H4 (cell line): Measurements from ENCODE around the gene DPP6. TPM values are rescaled to one million over a fixed set of nuclear protein-coding genes. Genes with fewer than 3 reads are reported as not detected.

ENCODE experiments used
- DNase-seq: peaks from one replicate; pipeline ENCODE4 v3.0.0-alpha.2; 2015; ENCODE audit warnings: low spot score
- total RNA-seq: library from RNA; depleted of rRNA; stranded (reverse); fragments of >200 nt; shearing (Covaris generic); gene quantifications from 2 replicates; pipeline ENCODE4 v1.2.3, GENCODE V29; 2014

The DPP6 gene
- total RNA-seq, 1 experiment from 2014 or later = 0.06 TPM

GRCh38 chr7:154232700-154233099, 180.5 kb downstream of the DPP6 start:
- no peak for DNase-seq

DNA sequence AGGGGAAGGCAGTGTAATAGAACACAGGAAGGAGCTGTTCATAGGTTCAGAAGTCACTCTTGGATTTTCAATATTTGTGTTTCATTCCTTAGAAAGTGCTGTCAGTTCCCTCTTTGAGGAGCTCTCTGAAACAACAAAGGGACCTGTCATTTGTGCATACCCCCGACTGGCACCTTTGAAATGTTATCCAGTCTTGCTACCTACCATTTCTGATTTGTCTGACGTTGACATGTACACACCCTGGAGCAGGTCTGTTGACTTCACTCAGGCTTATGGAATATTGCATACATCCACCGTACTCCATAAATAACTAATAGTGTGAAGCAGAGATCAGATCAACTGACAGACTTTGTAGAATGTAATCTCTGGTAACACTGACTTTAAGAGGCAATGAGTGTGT, 189.8 kb downstream of the DPP6 start:
- no peak for DNase-seq

GRCh38 chr7:154242709-154243108, 190.5 kb downstream of the DPP6 start:
- no peak for DNase-seq

DNA sequence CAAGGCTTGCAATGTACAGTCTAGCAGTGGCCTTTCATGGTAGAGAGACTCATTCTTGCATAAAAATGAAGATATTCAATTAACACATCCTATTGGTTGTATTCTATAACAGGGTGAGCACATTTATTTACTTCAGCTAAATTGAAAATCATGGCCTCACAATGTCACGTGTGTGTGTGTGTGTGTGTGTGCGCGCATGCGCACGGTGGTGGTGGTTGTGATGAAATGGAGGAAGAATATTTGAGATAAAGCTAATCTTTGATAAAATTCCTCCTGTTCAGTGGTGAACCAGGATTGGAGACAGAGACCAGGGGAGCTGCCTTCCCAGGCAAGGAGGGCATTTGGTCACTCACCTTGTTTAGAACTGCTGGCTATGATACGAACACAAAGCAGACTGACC, 199.8 kb downstream of the DPP6 start:
- DNase-seq = no peak

- no peak for DNase-seq
Observed at GRCh38 chr7:154253810-154254209, 201.6 kb downstream of the DPP6 start.

DNA sequence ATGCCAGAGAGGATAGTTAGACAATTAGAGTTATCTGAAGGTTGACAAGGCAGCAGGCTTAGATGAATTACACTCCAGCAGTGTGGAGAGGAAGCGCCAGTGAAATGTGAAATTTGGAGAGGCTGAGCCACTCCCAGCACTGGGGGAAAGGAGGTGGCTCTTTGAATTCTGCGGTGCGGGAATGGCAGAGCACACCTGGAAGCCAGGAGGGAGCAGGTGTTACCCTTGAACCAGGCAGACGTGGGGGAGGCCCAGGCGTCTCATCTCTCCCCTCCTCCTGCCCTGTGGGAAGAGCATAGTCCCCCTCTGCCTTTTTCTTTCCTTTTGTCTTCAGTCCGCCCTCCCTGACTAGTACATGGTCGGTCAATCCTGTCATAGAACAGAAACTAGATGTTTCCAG, 203.1 kb downstream of the DPP6 start:
- DNase-seq = no peak

- DNase-seq = no peak
Observed at GRCh38 chr7:154256150-154256549, 204.0 kb downstream of the DPP6 start.

DNA sequence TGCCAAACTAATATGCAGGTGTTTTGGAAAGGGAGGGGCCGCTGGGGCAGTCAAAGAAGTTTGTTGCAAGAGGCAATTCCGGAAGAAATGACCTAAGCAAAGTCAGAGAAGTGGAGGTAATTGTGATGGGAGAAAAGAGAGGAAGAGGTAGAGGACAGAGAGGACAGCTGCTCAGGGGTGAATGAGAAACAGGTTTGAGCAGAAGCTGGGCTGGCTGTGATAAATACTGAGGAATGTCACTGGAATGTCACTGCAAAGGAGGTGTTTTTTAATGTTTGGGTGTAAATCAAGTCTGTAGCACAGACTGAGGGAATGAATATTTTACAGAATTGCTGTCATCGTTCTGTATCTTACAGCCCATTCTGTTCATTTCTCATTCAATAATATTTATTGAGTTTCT, 207.2 kb downstream of the DPP6 start:
- no peak for DNase-seq

GRCh38 chr7:154287356-154287755, 235.2 kb downstream of the DPP6 start:
- no peak for DNase-seq

DNA sequence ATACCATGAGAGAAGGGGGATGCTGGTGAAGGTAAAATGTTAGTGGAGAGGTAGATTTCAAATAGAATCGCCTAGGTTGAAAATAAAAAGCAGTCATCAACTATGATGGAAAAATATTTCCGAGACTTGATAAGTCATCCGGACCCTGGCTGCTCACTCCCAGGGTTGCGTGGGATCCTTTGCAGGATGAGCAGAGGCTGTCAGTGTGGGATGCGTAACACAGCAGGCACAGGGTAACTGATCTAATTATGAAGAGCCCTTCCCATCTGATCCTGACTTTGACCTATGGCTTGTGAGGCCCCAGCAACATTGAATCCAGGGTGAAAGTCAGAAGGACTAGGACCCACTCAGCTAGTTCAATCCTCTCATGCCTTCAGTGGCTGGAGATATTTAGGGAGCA, 236.9 kb downstream of the DPP6 start:
- DNase-seq = no peak

DNA sequence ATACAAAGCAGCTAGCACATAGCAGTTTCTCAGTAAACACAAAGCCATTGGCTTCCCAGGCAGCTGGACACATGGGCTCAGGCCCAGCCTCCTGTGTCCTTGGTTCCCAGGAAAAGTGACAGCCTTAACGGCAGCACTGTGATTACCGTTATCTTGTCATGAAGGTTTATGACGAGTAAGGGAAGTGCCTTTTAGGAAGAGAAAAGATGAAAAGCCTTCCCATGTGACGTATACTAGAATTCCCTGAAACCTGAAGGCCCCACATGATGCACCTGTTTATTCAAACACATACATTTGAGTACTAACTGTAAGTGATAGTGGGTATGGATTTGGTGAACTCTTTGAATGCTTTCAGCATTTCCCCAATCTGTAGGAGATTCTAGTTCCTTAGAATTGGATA, 244.2 kb downstream of the DPP6 start:
- DNase-seq = no peak

DNA sequence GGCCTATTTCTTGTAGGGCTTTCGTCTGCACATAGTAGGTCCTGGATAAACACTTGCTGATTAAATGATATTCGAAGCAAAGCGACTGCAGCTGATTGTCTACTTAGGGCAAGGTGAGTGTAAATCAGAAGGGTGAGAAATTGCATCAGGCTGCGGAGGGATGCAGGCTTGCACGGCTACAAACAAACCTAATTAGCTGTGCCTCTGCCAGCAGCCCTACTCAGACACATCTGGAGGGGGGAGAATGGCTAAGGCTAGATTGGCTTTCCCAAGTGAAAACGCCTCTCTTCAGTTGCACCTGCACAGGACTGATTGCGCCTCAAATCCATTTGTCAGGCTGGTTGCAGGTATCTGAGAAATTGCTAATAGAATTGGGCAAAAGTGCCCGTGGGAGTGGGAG, 247.5 kb downstream of the DPP6 start:
- DNase-seq = no peak

GRCh38 chr7:154302380-154302779, 250.2 kb downstream of the DPP6 start:
- DNase-seq = no peak

DNA sequence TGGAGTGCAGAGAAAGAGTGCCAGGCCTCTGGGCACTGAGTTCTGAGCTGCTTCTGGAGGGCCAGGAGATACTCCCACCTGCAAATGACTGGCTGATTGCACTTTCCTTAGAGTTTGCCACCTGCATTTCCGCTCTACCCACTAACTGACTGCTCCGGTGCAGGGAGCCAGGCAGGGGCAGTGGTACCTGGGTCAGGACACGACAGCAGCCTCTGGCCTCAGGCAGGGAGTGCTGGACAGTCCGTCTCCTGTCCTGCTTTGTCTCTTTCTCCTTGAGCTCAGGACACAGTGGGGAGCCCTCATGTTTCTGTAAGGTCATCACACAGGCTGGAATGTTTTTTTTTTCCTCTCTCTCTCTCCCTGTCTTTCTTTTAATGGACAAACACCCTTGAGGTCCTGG, 252.0 kb downstream of the DPP6 start:
- no peak for DNase-seq

DNA sequence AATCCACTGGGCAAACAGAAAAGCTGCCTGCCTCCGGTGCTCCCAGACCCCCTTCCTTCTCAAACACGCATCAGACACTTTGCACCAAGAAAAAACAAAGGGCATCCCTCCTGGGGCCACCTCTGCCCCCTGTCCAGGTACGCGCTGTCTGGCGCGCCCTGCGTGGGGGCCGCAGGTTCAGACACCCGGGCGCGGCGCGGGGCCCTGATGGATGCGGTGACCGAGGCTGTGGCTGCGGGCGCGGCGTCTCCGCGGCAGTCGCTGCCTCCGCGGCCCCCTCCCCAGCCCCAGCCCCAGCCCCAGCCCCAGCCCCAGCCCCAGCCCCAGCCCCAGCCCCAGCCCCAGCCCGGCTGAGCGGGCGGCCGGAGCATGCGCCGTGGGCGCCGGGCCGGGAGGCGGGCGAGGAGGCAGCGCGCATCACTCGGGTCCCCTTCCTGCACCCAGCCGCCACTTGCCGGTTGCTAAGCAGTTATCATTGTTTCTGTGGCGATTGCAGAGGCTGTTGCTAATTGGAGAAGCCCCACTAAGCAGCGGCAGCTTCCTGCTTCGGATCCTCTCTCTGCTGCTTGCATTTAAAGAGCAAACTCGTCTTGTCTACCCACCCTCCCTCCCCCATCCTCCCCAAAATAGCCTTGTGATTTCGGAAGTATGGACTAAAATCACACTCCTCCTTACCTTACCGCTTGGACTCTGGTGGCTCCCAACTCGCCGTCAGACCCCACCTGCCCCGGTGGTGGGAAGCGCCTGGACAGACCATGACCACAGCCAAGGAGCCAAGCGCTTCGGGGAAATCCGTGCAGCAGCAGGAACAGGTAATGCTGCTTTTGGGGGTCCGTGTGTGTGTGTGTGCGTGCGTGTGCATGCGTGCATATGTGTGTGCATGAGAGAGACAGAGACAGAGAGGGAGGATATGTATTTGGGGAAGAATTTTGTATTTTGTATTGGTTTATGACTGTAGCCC, 252.8 kb downstream of the DPP6 start:
- DNase-seq = no peak

DNA sequence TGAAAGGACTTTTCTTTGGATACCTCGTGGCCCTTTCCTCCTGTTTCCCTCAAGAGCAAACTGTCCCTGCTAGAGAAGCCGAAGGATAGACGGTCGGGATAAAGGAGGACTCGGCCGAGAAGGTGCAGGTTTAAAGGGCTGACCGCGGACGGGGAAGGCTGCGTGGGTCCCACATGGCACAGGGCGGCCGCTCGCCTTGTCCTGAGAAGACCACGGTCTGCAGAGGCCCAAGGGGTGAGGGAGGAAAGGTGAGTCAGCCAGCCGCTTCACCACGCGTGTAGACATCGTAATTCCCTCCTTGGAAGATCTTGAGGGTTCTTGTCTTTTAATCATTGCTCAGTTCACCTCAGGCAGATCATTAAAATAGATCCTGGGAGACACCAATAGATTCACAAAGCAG, 253.8 kb downstream of the DPP6 start:
- DNase-seq = no peak

- DNase-seq = no peak
Observed at GRCh38 chr7:154308928-154309327, 256.7 kb downstream of the DPP6 start.

DNA sequence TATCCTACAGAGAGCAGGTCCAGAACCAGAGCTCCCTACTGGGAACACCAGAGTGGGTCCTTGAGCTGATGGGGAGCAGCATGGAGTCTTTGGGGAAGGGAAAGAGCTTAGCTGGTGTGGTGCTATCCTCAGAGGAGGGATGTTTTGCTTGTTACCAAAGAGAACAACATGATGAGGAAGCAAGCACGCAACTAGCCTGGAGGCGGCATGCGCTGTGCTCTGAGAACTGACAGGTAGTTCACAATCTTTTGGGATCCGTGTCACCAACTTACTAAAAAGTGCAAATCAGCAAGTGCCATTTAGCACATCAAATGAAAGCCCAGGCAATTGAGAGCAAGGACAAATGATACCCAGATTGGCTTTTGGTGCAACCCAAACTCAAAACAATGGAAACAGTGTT, 257.9 kb downstream of the DPP6 start:
- no peak for DNase-seq

DNA sequence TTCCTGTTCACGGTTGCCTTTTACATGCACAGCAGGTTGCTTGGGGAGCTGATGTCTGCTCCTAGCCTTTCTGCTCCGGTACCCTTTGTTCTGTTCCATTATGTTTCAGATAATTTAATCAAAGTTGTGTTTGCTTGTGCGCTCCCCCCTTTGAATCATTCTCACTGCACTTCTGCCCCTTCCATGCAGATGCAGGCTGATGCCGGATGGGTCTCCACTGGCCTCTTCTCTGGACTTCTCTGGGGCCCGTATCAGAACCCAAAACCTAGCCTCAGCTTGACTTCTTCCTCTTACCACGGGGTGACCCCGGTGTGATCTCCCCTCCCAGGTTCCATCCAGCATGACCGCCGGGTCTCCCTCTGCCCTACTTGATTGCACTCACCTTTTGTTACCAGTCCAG, 272.0 kb downstream of the DPP6 start:
- no peak for DNase-seq

- DNase-seq = no peak
Observed at GRCh38 chr7:154326421-154326820, 274.2 kb downstream of the DPP6 start.

- DNase-seq = no peak
Observed at GRCh38 chr7:154330318-154330717, 278.1 kb downstream of the DPP6 start.

DNA sequence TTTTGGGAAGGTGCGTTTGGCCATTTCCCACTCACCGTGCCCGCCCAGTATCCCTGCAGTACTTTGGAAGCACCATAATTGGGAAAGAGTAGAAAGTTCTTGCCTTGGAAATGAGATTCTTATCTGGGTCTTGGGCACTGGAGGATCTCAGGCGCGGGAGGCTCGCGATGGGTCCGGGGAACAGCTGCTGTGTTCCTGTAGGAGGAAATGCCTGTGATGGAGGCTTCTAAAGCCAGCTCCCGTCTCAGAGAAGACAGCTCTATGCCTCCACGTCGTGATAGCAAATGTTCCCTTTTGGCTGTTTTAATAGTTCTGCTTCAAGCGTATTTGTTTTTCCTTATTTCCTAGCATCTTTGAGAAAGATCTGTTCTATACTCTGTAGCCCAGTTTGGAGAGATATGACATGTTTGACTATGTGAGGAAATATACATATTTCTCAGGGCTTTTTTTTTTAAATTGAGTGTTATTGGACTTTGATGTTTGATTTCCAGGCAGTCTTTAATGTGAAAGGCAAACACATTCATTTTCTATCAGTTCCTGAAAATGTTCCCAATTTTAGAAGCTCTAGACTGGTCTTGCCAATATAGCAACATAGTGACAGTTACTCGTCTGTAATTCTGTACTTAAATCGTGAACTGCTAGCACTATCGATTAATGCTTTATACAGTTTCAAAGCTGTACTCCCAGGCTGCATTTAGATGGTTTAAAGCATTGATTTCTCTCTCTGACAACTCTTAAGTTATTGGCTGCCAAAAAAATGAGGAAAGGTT, 280.8 kb downstream of the DPP6 start:
- DNase-seq = no peak

DNA sequence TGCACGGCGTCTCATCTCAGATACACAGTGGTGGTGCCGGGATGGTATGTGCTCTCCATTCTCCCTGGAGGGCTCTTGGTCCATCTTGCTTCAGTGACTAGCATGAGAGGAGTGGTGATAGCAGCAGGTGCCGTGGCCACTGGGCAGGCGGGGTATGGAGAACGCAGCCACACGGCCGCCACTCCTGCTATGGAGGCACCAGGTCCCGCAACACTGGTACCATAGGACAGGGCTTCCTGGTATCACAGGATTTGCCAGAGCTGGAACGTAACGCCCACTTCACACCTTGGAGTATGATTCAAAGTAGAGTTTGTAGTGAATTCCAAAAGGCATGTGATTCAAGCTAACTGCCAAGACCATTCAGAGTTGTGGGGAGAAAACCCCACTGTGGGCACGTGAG, 284.1 kb downstream of the DPP6 start:
- no peak for DNase-seq
